HCT116 (cell line): ENCODE measurements around the gene TASP1. TPM values are rescaled to one million over a fixed set of nuclear protein-coding genes. Genes with fewer than 3 reads are reported as not detected.

Experiments
- ATAC-seq: fragments of 200-7000 bp; cut with Tn5 transposase; 2 replicates; pipeline ENCODE4 v1.9.1; 2020; ENCODE audit warnings: mild to moderate bottlenecking, moderate library complexity
- BruUV-seq: library from RNA; stranded (reverse); fragments of 400-500 nt; replicated peaks from 2 replicates; lab custom pipeline; 2021; lab: Mats Ljungman, UMichigan
- CTCF ChIA-PET: fragments of 300-600 bp; sonication (Branson Sonifier 250); formaldehyde crosslinking; loops from one replicate; lab custom pipeline; 2021; ENCODE audit warnings: antibody characterized with exemption; lab: Charles Lee
- POLR2A ChIA-PET: fragments of 300-600, 350-600 bp; sonication (Branson Sonifier 250); formaldehyde crosslinking; loops from one replicate; lab custom pipeline; 2021; ENCODE audit warnings: antibody characterized with exemption; lab: Charles Lee
- RAD21 ChIA-PET, 2 experiments: fragments of 300-600 bp; sonication (Branson Sonifier 250); formaldehyde crosslinking; loops; one replicate each; lab custom pipeline; 2023; ENCODE audit warnings: low total read pairs in 2 of 2; ENCODE audit not compliant: uncharacterized antibody in 2 of 2, unreplicated experiment in 2 of 2, low non-redundant PET in 1 of 2; lab: Charles Lee
- DNase-seq: peaks from one replicate; pipeline ENCODE4 v3.0.0-alpha.2; 2010; ENCODE audit warnings: low read depth, low spot score
- H2AFZ ChIP-seq: fragments of 200-600 bp; shearing (Covaris generic), sonication (generic); 2 replicates; pipeline ENCODE4 v1.6.1; 2017; ENCODE audit warnings: low read depth, mixed run types, mixed read lengths, antibody characterized with exemption, low read length; ENCODE audit not compliant: poor library complexity, severe bottlenecking
- H3K27ac ChIP-seq: 2 replicates; pipeline ENCODE4 v1.5.1; 2012; ENCODE audit warnings: low read depth, low read length
- H3K27me3 ChIP-seq: fragments of 200-600 bp; sonication (generic); 2 replicates; pipeline ENCODE4 v1.6.1; 2016; ENCODE audit warnings: mixed run types, low read length, mixed read lengths; ENCODE audit not compliant: insufficient read depth
- H3K36me3 ChIP-seq, 2 experiments: fragments of 200-500 bp in 1 of 2; fragments of 200-600 bp in 1 of 2; sonication (Bioruptor generic) in 1 of 2; sonication (generic) in 1 of 2; 2 replicates each; pipeline versions ENCODE4 v1.5.1 to v1.6.1; 2014 to 2016; ENCODE audit warnings: low read length in 2 of 2, inconsistent platforms in 1 of 2, mixed read lengths in 1 of 2, mixed run types in 1 of 2; ENCODE audit not compliant: insufficient read depth in 2 of 2, control insufficient read depth in 1 of 2
- H3K4me1 ChIP-seq, 2 experiments: fragments of 200-600 bp in 1 of 2; sonication (generic) in 1 of 2; 2 replicates each; pipeline versions ENCODE4 v1.5.1 to v1.6.1; 2012 to 2017; ENCODE audit warnings: low read length in 2 of 2, inconsistent platforms in 1 of 2, mild to moderate bottlenecking in 1 of 2, mixed read lengths in 1 of 2, mixed run types in 1 of 2, moderate library complexity in 1 of 2; ENCODE audit not compliant: insufficient read depth in 2 of 2, control insufficient read depth in 1 of 2
- H3K4me2 ChIP-seq: fragments of 200-600 bp; sonication (generic); 2 replicates; pipeline ENCODE4 v1.6.1; 2017; ENCODE audit warnings: mixed run types, low read length, mixed read lengths
- H3K4me3 ChIP-seq, 2 experiments: fragments of 200-600 bp in 1 of 2; sonication (generic) in 1 of 2; replicated peaks in 1 of 2; 2 replicates each; pipeline ENCODE4 v1.5.1; 2011 to 2016; ENCODE audit warnings: low read length in 2 of 2, control low read depth in 1 of 2, low read depth in 1 of 2, mild to moderate bottlenecking in 1 of 2, mixed read lengths in 1 of 2, mixed run types in 1 of 2
- H3K79me2 ChIP-seq: fragments of 200-600 bp; sonication (generic); 2 replicates; pipeline ENCODE4 v1.6.1; 2017; ENCODE audit warnings: mild to moderate bottlenecking, mixed run types, low read length, moderate library complexity, mixed read lengths; ENCODE audit not compliant: insufficient read depth
- H3K9ac ChIP-seq: fragments of 200-600 bp; sonication (generic); 2 replicates; pipeline ENCODE4 v1.6.1; 2016; ENCODE audit warnings: low read length, mixed read lengths
- H3K9me2 ChIP-seq: fragments of 200-600 bp; sonication (generic), shearing (Covaris generic); 2 replicates; pipeline ENCODE4 v1.6.1; 2017; ENCODE audit warnings: mixed run types, mild to moderate bottlenecking, moderate library complexity; ENCODE audit not compliant: insufficient read depth
- H3K9me3 ChIP-seq, 2 experiments: fragments of 200-500 bp in 1 of 2; fragments of 200-600 bp in 1 of 2; sonication (Bioruptor generic) in 1 of 2; sonication (generic) in 1 of 2; 2 replicates each; pipeline ENCODE4 v1.6.1; 2014 to 2017; ENCODE audit warnings: low read length in 2 of 2, mixed read lengths in 2 of 2, inconsistent platforms in 1 of 2, low read depth in 1 of 2, mild to moderate bottlenecking in 1 of 2, mixed run types in 1 of 2, moderate library complexity in 1 of 2; ENCODE audit not compliant: control insufficient read depth in 1 of 2, insufficient read depth in 1 of 2
- H4K20me1 ChIP-seq: fragments of 200-600 bp; sonication (generic), shearing (Covaris generic); 2 replicates; pipeline ENCODE4 v1.6.1; 2017; ENCODE audit warnings: mixed run types, mild to moderate bottlenecking, moderate library complexity; ENCODE audit not compliant: insufficient read depth
- CBX3 ChIP-seq: IDR thresholded peaks from 2 replicates; pipeline ENCODE4 v1.6.1; 2012; ENCODE audit warnings: low read depth
- EZH2phosphoT487 ChIP-seq: fragments of 200-600 bp; IDR thresholded peaks from 2 replicates; pipeline ENCODE4 v1.6.1; 2018; ENCODE audit warnings: antibody characterized with exemption, borderline replicate concordance
- RAD21 ChIP-seq: IDR thresholded peaks from 2 replicates; pipeline ENCODE4 v1.6.1; 2012; ENCODE audit warnings: low read depth, mild to moderate bottlenecking
- SP1 ChIP-seq: IDR thresholded peaks from 2 replicates; pipeline ENCODE4 v1.6.1; 2012; ENCODE audit warnings: low read depth
- TCF7L2 ChIP-seq: IDR thresholded peaks from 2 replicates; pipeline ENCODE4 v1.7.0; 2011; ENCODE audit warnings: borderline replicate concordance, inconsistent platforms; ENCODE audit not compliant: insufficient read depth, insufficient read length; ENCODE audit errors: extremely low read depth
- ZNF274 ChIP-seq: fragments of 200-500 bp; sonication (Bioruptor generic); IDR thresholded peaks from 2 replicates; pipeline ENCODE4 v1.6.1; 2014; ENCODE audit warnings: mild to moderate bottlenecking, low read depth, low read length, inconsistent platforms
- intact Hi-C: fragments of 100-400 bp; cut with micrococcal nuclease; formaldehyde crosslinking; loops from 2 replicates; pipeline ENCODE4 v1.10.0; 2022
- total RNA-seq: library from RNA; stranded (reverse); gene quantifications from one replicate; pipeline ENCODE4 v1.2.1, GENCODE V29; 2021; ENCODE audit not compliant: unreplicated experiment
- TF ChIP-seq, protein P1 (sequence below): IDR thresholded peaks from 2 replicates; pipeline ENCODE4 v1.6.1; 2012
- TF ChIP-seq, protein P2 (sequence below), 3 experiments: fragments of 200-600 bp in 1 of 3; sonication (generic) in 1 of 3; IDR thresholded peaks in 2 of 3; conservative IDR thresholded peaks in 1 of 3; 2 replicates each; pipeline ENCODE4 v1.5.1; 2012 to 2017; ENCODE audit warnings: low read depth in 2 of 3, low read length in 2 of 3, antibody characterized with exemption in 1 of 3, borderline replicate concordance in 1 of 3, control low read depth in 1 of 3, mild to moderate bottlenecking in 1 of 3, mixed read lengths in 1 of 3, mixed run types in 1 of 3, moderate library complexity in 1 of 3; ENCODE audit not compliant: insufficient read depth in 1 of 3

Gene TASP1
- total RNA-seq, 1 experiment from 2014 or later: 19.1 TPM

DNA sequence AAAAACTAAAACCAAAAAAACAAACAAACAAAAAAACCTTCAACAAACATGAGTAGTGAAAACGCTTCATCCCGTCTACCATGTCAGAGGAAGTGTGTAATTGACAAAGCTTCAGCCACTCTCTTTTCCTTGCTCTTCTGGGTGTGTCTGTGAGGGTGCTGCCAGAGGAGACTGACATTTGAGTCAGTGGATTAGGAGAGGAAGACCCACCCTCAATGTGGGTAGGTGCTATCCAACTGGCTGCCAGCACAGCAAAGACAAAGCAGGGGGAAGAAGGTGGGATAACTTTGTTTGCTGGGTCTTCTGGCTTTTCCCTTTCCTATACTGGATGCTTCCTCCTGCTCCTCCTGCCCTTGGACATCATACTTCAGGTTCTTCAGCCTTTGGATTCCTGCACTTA is 145.6 kb downstream of the TASP1 start:
- no peaks in the 10 kb centered on the region for H3K9me3 ChIP-seq
- H3K9ac ChIP-seq: no peak overlapping the region
- intact Hi-C loops: no loop called here
- H3K4me2 ChIP-seq: no peak overlapping the region
- H3K27me3 ChIP-seq: no peaks in the 10 kb centered on the region
- CTCF ChIA-PET: no interaction called here
- no peaks in the 10 kb centered on the region for H3K36me3 ChIP-seq
- no TSS peak for BruUV-seq
- H4K20me1 ChIP-seq: 0 out of 2 replicates have a peak, but pooled peaks cover 5% of the 10 kb centered on the region
- TF ChIP-seq SP1: no peak
- TF ChIP-seq CBX3: no peak
- TF ChIP-seq, protein P1, sequence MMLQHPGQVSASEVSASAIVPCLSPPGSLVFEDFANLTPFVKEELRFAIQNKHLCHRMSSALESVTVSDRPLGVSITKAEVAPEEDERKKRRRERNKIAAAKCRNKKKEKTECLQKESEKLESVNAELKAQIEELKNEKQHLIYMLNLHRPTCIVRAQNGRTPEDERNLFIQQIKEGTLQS: no peak
- TF ChIP-seq ZNF274: no peak
- no peak for TF ChIP-seq EZH2phosphoT487
- TF ChIP-seq, protein P2, sequence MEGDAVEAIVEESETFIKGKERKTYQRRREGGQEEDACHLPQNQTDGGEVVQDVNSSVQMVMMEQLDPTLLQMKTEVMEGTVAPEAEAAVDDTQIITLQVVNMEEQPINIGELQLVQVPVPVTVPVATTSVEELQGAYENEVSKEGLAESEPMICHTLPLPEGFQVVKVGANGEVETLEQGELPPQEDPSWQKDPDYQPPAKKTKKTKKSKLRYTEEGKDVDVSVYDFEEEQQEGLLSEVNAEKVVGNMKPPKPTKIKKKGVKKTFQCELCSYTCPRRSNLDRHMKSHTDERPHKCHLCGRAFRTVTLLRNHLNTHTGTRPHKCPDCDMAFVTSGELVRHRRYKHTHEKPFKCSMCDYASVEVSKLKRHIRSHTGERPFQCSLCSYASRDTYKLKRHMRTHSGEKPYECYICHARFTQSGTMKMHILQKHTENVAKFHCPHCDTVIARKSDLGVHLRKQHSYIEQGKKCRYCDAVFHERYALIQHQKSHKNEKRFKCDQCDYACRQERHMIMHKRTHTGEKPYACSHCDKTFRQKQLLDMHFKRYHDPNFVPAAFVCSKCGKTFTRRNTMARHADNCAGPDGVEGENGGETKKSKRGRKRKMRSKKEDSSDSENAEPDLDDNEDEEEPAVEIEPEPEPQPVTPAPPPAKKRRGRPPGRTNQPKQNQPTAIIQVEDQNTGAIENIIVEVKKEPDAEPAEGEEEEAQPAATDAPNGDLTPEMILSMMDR (IDR thresholded peaks at IDR 0.05 in 2 of 3, conservative IDR thresholded peaks at IDR 0.05 in 1 of 3; ENCODE audit: borderline replicate concordance in 1 of 3, insufficient read depth in 1 of 3, low read depth in 2 of 3, low read length in 2 of 3): no peak
- TF ChIP-seq TCF7L2: no peak
- no peak for TF ChIP-seq RAD21
- no peaks in the 10 kb centered on the region for H3K79me2 ChIP-seq
- RAD21 ChIA-PET: no interaction called here
- no peak overlapping the region for H2AFZ ChIP-seq
- no peak for DNase-seq
- no peak for ATAC-seq
- POLR2A ChIA-PET: no interaction called here
- no peak overlapping the region for H3K27ac ChIP-seq
- no peaks in the 10 kb centered on the region for H3K4me1 ChIP-seq
- H3K9me2 ChIP-seq: no peaks in the 10 kb centered on the region
- no peak overlapping the region for H3K4me3 ChIP-seq
